HCT116 (cell line): ENCODE results near the gene ALB. TPM values are rescaled to one million over a fixed set of nuclear protein-coding genes. Genes with fewer than 3 reads are reported as not detected.

ENCODE experiments used
- ATAC-seq: fragments of 200-7000 bp; cut with Tn5 transposase; 2 replicates; pipeline ENCODE4 v1.9.1; 2020; ENCODE audit warnings: mild to moderate bottlenecking, moderate library complexity
- BruUV-seq: library from RNA; stranded (reverse); fragments of 400-500 nt; replicated peaks from 2 replicates; lab custom pipeline; 2021; lab: Mats Ljungman, UMichigan
- CTCF ChIA-PET: fragments of 300-600 bp; sonication (Branson Sonifier 250); formaldehyde crosslinking; loops from one replicate; lab custom pipeline; 2021; ENCODE audit warnings: antibody characterized with exemption; lab: Charles Lee
- POLR2A ChIA-PET: fragments of 300-600, 350-600 bp; sonication (Branson Sonifier 250); formaldehyde crosslinking; loops from one replicate; lab custom pipeline; 2021; ENCODE audit warnings: antibody characterized with exemption; lab: Charles Lee
- RAD21 ChIA-PET, 2 experiments: fragments of 300-600 bp; sonication (Branson Sonifier 250); formaldehyde crosslinking; loops; one replicate each; lab custom pipeline; 2023; ENCODE audit warnings: low total read pairs in 2 of 2; ENCODE audit not compliant: uncharacterized antibody in 2 of 2, unreplicated experiment in 2 of 2, low non-redundant PET in 1 of 2; lab: Charles Lee
- DNase-seq: peaks from one replicate; pipeline ENCODE4 v3.0.0-alpha.2; 2010; ENCODE audit warnings: low read depth, low spot score
- H2AFZ ChIP-seq: fragments of 200-600 bp; shearing (Covaris generic), sonication (generic); 2 replicates; pipeline ENCODE4 v1.6.1; 2017; ENCODE audit warnings: low read depth, mixed run types, mixed read lengths, antibody characterized with exemption, low read length; ENCODE audit not compliant: poor library complexity, severe bottlenecking
- H3K27ac ChIP-seq: 2 replicates; pipeline ENCODE4 v1.5.1; 2012; ENCODE audit warnings: low read depth, low read length
- H3K27me3 ChIP-seq: fragments of 200-600 bp; sonication (generic); 2 replicates; pipeline ENCODE4 v1.6.1; 2016; ENCODE audit warnings: mixed run types, low read length, mixed read lengths; ENCODE audit not compliant: insufficient read depth
- H3K36me3 ChIP-seq, 2 experiments: fragments of 200-500 bp in 1 of 2; fragments of 200-600 bp in 1 of 2; sonication (Bioruptor generic) in 1 of 2; sonication (generic) in 1 of 2; 2 replicates each; pipeline versions ENCODE4 v1.5.1 to v1.6.1; 2014 to 2016; ENCODE audit warnings: low read length in 2 of 2, inconsistent platforms in 1 of 2, mixed read lengths in 1 of 2, mixed run types in 1 of 2; ENCODE audit not compliant: insufficient read depth in 2 of 2, control insufficient read depth in 1 of 2
- H3K4me1 ChIP-seq, 2 experiments: fragments of 200-600 bp in 1 of 2; sonication (generic) in 1 of 2; 2 replicates each; pipeline versions ENCODE4 v1.5.1 to v1.6.1; 2012 to 2017; ENCODE audit warnings: low read length in 2 of 2, inconsistent platforms in 1 of 2, mild to moderate bottlenecking in 1 of 2, mixed read lengths in 1 of 2, mixed run types in 1 of 2, moderate library complexity in 1 of 2; ENCODE audit not compliant: insufficient read depth in 2 of 2, control insufficient read depth in 1 of 2
- H3K4me2 ChIP-seq: fragments of 200-600 bp; sonication (generic); 2 replicates; pipeline ENCODE4 v1.6.1; 2017; ENCODE audit warnings: mixed run types, low read length, mixed read lengths
- H3K4me3 ChIP-seq, 2 experiments: fragments of 200-600 bp in 1 of 2; sonication (generic) in 1 of 2; replicated peaks in 1 of 2; 2 replicates each; pipeline ENCODE4 v1.5.1; 2011 to 2016; ENCODE audit warnings: low read length in 2 of 2, control low read depth in 1 of 2, low read depth in 1 of 2, mild to moderate bottlenecking in 1 of 2, mixed read lengths in 1 of 2, mixed run types in 1 of 2
- H3K79me2 ChIP-seq: fragments of 200-600 bp; sonication (generic); 2 replicates; pipeline ENCODE4 v1.6.1; 2017; ENCODE audit warnings: mild to moderate bottlenecking, mixed run types, low read length, moderate library complexity, mixed read lengths; ENCODE audit not compliant: insufficient read depth
- H3K9ac ChIP-seq: fragments of 200-600 bp; sonication (generic); 2 replicates; pipeline ENCODE4 v1.6.1; 2016; ENCODE audit warnings: low read length, mixed read lengths
- H3K9me2 ChIP-seq: fragments of 200-600 bp; sonication (generic), shearing (Covaris generic); 2 replicates; pipeline ENCODE4 v1.6.1; 2017; ENCODE audit warnings: mixed run types, mild to moderate bottlenecking, moderate library complexity; ENCODE audit not compliant: insufficient read depth
- H3K9me3 ChIP-seq, 2 experiments: fragments of 200-500 bp in 1 of 2; fragments of 200-600 bp in 1 of 2; sonication (Bioruptor generic) in 1 of 2; sonication (generic) in 1 of 2; 2 replicates each; pipeline ENCODE4 v1.6.1; 2014 to 2017; ENCODE audit warnings: low read length in 2 of 2, mixed read lengths in 2 of 2, inconsistent platforms in 1 of 2, low read depth in 1 of 2, mild to moderate bottlenecking in 1 of 2, mixed run types in 1 of 2, moderate library complexity in 1 of 2; ENCODE audit not compliant: control insufficient read depth in 1 of 2, insufficient read depth in 1 of 2
- H4K20me1 ChIP-seq: fragments of 200-600 bp; sonication (generic), shearing (Covaris generic); 2 replicates; pipeline ENCODE4 v1.6.1; 2017; ENCODE audit warnings: mixed run types, mild to moderate bottlenecking, moderate library complexity; ENCODE audit not compliant: insufficient read depth
- EZH2 ChIP-seq: fragments of 200-600 bp; sonication (generic); IDR thresholded peaks from 2 replicates; pipeline ENCODE4 v1.6.1; 2017; ENCODE audit warnings: antibody characterized with exemption, mixed run types
- FOSL1 ChIP-seq: IDR thresholded peaks from 2 replicates; pipeline ENCODE4 v1.6.1; 2012; ENCODE audit warnings: low read depth
- POLR2A ChIP-seq: IDR thresholded peaks from 2 replicates; pipeline ENCODE4 v1.7.0; 2011; ENCODE audit warnings: borderline replicate concordance; ENCODE audit not compliant: insufficient read depth, insufficient read length; ENCODE audit errors: extremely low read depth
- RAD21 ChIP-seq: IDR thresholded peaks from 2 replicates; pipeline ENCODE4 v1.6.1; 2012; ENCODE audit warnings: low read depth, mild to moderate bottlenecking
- SP1 ChIP-seq: IDR thresholded peaks from 2 replicates; pipeline ENCODE4 v1.6.1; 2012; ENCODE audit warnings: low read depth
- SRF ChIP-seq: IDR thresholded peaks from 2 replicates; pipeline ENCODE4 v1.6.1; 2012; ENCODE audit warnings: low read depth
- intact Hi-C: fragments of 100-400 bp; cut with micrococcal nuclease; formaldehyde crosslinking; loops from 2 replicates; pipeline ENCODE4 v1.10.0; 2022
- total RNA-seq: library from RNA; stranded (reverse); gene quantifications from one replicate; pipeline ENCODE4 v1.2.1, GENCODE V29; 2021; ENCODE audit not compliant: unreplicated experiment
- TF ChIP-seq, protein P1 (sequence below): IDR thresholded peaks from 2 replicates; pipeline ENCODE4 v1.6.1; 2011; ENCODE audit warnings: mild to moderate bottlenecking, low read length, moderate library complexity; ENCODE audit not compliant: insufficient replicate concordance; ENCODE audit errors: extremely low read depth

Gene ALB
- total RNA-seq, 1 experiment from 2014 or later, result 26.7 TPM

GRCh38 chr4:73439991-73440390 lies 35.9 kb downstream of the ALB start:
- Histone ChIP-seq H3K4me1 (no peaks in the 10 kb centered on the region), H3K4me3 (no peak overlapping the region), H3K9me2 (no peaks in the 10 kb centered on the region), H3K27ac (no peak overlapping the region), H3K79me2 (no peaks in the 10 kb centered on the region)
- POLR2A ChIA-PET, result no interaction called here
- no peak for DNase-seq
- no peak for TF ChIP-seq SP1
- TF ChIP-seq, all 23 proteins: peak for 0
- Histone ChIP-seq H3K27me3 (no peaks in the 10 kb centered on the region), H3K9me3 (no peaks in the 10 kb centered on the region), H3K9ac (no peak overlapping the region), H4K20me1 (no peaks in the 10 kb centered on the region), H3K36me3 (no peaks in the 10 kb centered on the region), H3K4me2 (no peak overlapping the region), H2AFZ (no peak overlapping the region)
- CTCF ChIA-PET, result no interaction called here
- no TSS peak for BruUV-seq
- RAD21 ChIA-PET, result no interaction called here
- intact Hi-C loops, result loop anchor here (10.0 kb wide), 1 partner anchor 125 kb away; no protein-coding TSS in a partner anchor
- no peak for ATAC-seq

- H3K4me2 ChIP-seq, result no peak overlapping the region
- H3K4me3 ChIP-seq, result no peak overlapping the region
- H3K4me1 ChIP-seq, result no peaks in the 10 kb centered on the region
- no peaks in the 10 kb centered on the region for H3K36me3 ChIP-seq
- intact Hi-C loops, result loop anchor here (10.0 kb wide), 1 partner anchor 126 kb away; no protein-coding TSS in a partner anchor
- DNase-seq (no peak), ATAC-seq (no peak)
- BruUV-seq, result no TSS peak
- no peak overlapping the region for H2AFZ ChIP-seq
- H4K20me1 ChIP-seq, result no peaks in the 10 kb centered on the region
- POLR2A ChIA-PET, result no interaction called here
- H3K9me2 ChIP-seq, result no peaks in the 10 kb centered on the region
- H3K27ac ChIP-seq, result no peak overlapping the region
- RAD21 ChIA-PET, result no interaction called here
- no peak for TF ChIP-seq EZH2
- no peaks in the 10 kb centered on the region for H3K27me3 ChIP-seq
- CTCF ChIA-PET, result no interaction called here
- H3K9me3 ChIP-seq, result no peaks in the 10 kb centered on the region
- H3K79me2 ChIP-seq, result no peaks in the 10 kb centered on the region
- no peak overlapping the region for H3K9ac ChIP-seq
Observed at GRCh38 chr4:73440653-73441052, 36.6 kb downstream of the ALB start.

DNA sequence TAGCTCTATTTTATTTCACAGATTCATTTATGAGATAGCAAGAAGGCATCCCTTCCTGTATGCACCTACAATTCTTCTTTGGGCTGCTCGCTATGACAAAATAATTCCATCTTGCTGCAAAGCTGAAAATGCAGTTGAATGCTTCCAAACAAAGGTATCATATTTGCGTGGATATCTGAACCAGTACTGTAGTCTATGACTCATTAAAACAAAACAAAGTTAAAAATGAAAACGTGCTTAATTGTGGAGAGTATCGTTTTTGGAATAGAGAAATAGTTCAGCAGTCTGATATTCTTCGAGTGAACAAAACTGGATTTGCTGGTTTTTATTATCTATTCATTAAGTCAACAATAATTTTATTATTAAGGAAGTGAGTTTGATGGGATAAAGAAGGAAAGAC lies 38.2 kb downstream of the ALB start:
- Histone ChIP-seq H3K79me2 (no peaks in the 10 kb centered on the region), H2AFZ (no peak overlapping the region), H3K4me2 (no peak overlapping the region), H3K27me3 (no peaks in the 10 kb centered on the region), H3K36me3 (no peaks in the 10 kb centered on the region), H3K9ac (no peak overlapping the region), H3K9me2 (no peaks in the 10 kb centered on the region), H3K9me3 (no peaks in the 10 kb centered on the region), H3K27ac (no peak overlapping the region), H3K4me1 (no peaks in the 10 kb centered on the region), H3K4me3 (no peak overlapping the region), H4K20me1 (no peaks in the 10 kb centered on the region)
- RAD21 ChIA-PET, result no interaction called here
- CTCF ChIA-PET, result interaction anchor here (4.8 kb wide), 1 partner anchor 101 kb away, joined by 62 read pairs; no protein-coding TSS in a partner anchor
- no peak for TF ChIP-seq RAD21
- TF ChIP-seq, protein P1, sequence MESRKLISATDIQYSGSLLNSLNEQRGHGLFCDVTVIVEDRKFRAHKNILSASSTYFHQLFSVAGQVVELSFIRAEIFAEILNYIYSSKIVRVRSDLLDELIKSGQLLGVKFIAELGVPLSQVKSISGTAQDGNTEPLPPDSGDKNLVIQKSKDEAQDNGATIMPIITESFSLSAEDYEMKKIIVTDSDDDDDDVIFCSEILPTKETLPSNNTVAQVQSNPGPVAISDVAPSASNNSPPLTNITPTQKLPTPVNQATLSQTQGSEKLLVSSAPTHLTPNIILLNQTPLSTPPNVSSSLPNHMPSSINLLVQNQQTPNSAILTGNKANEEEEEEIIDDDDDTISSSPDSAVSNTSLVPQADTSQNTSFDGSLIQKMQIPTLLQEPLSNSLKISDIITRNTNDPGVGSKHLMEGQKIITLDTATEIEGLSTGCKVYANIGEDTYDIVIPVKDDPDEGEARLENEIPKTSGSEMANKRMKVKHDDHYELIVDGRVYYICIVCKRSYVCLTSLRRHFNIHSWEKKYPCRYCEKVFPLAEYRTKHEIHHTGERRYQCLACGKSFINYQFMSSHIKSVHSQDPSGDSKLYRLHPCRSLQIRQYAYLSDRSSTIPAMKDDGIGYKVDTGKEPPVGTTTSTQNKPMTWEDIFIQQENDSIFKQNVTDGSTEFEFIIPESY, result no peak
- TF ChIP-seq SRF, result no peak
- no peak for TF ChIP-seq POLR2A
- TF ChIP-seq FOSL1, result no peak
- ATAC-seq, result no peak
- no peak for DNase-seq
- no TSS peak for BruUV-seq
- POLR2A ChIA-PET, result no interaction called here
- intact Hi-C loops, result loop anchor here (10.0 kb wide), 1 partner anchor 127 kb away; no protein-coding TSS in a partner anchor
